GM10266 (cell line): ENCODE results near the gene PBX2.
"Not testable (repeated sequence)": the region's sequence is repeated elsewhere in the genome, so short reads cannot be mapped to it uniquely, and the experiment has no call there.

Experiments used
- DNase-seq: peaks from one replicate; pipeline ENCODE4 v3.0.0; 2012; ENCODE audit errors: extremely low spot score
- CTCF ChIP-seq: IDR thresholded peaks from 2 replicates; pipeline ENCODE4 v1.5.1; 2012; ENCODE audit warnings: mild to moderate bottlenecking, low read depth; ENCODE audit not compliant: control insufficient read depth, insufficient read depth; ENCODE audit errors: missing control alignments

Gene PBX2

GRCh38 chr6:32149092-32149755 is 40.8 kb downstream of the PBX2 start:
- no peak for DNase-seq
- no peak for TF ChIP-seq CTCF

GRCh38 chr6:32148289-32149091 is 41.5 kb downstream of the PBX2 start:
- no peak for TF ChIP-seq CTCF
- DNase-seq: no peak

- no peak for TF ChIP-seq CTCF
- no peak for DNase-seq
Observed at GRCh38 chr6:32147401-32148132, 42.4 kb downstream of the PBX2 start.

GRCh38 chr6:32146687-32147086 is 43.3 kb downstream of the PBX2 start:
- no peak for DNase-seq

GRCh38 chr6:32146287-32146686 is 43.7 kb downstream of the PBX2 start:
- no peak for TF ChIP-seq CTCF
- no peak for DNase-seq

More at GRCh38 chr6:32146687-32147086, 43.3 kb downstream of the PBX2 start:
- no peak for TF ChIP-seq CTCF

- DNase-seq: not testable (repeated sequence)
Observed at GRCh38 chr6:32144238-32144637, 45.8 kb downstream of the PBX2 start.

GRCh38 chr6:32140420-32141046 is 49.5 kb downstream of the PBX2 start:
- no peak for DNase-seq
- TF ChIP-seq CTCF: no peak
